Activated T-helper 2 cell treated with anti-CD3 and anti-CD28 coated beads, Interferon-gamma antibody, Interleukin-2, Interleukin-4, amounts not matched to agents 10 μg/mL and 5 μg/mL and 100 μg/mL, durations not matched to agents 14 hours and 24 hours and 36 hours (primary cell): ENCODE data around the gene NPTX2. TPM values are rescaled to one million over a fixed set of nuclear protein-coding genes. Genes with fewer than 3 reads are reported as not detected.

Source experiments
- DNase-seq: peaks from one replicate; pipeline ENCODE4 v3.0.0; 2021; ENCODE audit warnings: low spot score
- H3K27ac Mint-ChIP-seq: one replicate; pipeline ENCODE4 v1.8.0; 2021; ENCODE audit warnings: mixed read lengths
- H3K27me3 Mint-ChIP-seq: one replicate; pipeline ENCODE4 v1.8.0; 2021; ENCODE audit warnings: low read depth, mixed read lengths
- H3K36me3 Mint-ChIP-seq: one replicate; pipeline ENCODE4 v1.8.0; 2021; ENCODE audit warnings: low read depth, mixed read lengths
- H3K4me1 Mint-ChIP-seq: one replicate; pipeline ENCODE4 v1.8.0; 2021; ENCODE audit warnings: low read depth, mixed read lengths
- H3K4me3 Mint-ChIP-seq: one replicate; pipeline ENCODE4 v1.8.0; 2021; ENCODE audit warnings: low read depth, mild to moderate bottlenecking, moderate library complexity, mixed read lengths
- H3K9me3 Mint-ChIP-seq: one replicate; pipeline ENCODE4 v1.8.0; 2021; ENCODE audit warnings: mixed read lengths
- intact Hi-C: fragments of 100-400 bp; cut with micrococcal nuclease; formaldehyde crosslinking; loops from one replicate; pipeline ENCODE4 v1.15.1; 2023
- total RNA-seq: library from RNA; stranded (reverse); gene quantifications from 2 replicates; pipeline ENCODE4 v1.2.3, GENCODE V29; 2022

The NPTX2 gene
- total RNA-seq, 1 donor from 2014 or later, result 0.32 TPM

GRCh38 chr7:98669329-98670000 is 52.4 kb downstream of the NPTX2 start:
- intact Hi-C loops, result no loop called here
- Mint-ChIP-seq H3K36me3 (no peaks in the 10 kb centered on the region), H3K27ac (no peak overlapping the region), H3K4me1 (no peaks in the 10 kb centered on the region), H3K9me3 (peaks cover 9% of the 10 kb centered on the region), H3K27me3 (no peaks in the 10 kb centered on the region), H3K4me3 (no peak overlapping the region)
- no peak for DNase-seq

DNA sequence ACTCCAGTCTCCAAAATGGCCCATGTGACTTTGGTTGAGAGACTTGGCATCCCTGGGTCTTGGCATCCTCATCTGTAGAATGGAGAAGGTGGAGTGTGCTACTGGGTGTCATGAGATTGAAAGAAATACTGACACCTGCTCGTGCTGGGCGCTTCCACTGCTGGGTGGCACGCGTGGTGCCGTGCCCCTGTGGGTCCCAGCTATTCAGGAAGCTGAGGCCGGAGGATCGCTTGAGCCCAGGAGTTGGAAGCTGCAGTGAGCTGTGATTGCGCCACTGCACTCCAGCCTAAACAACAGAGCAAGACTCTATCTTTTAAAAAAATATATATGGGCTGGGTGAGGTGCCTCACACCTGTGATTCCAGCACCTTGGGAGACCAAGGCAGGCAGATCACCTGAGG is 53.1 kb downstream of the NPTX2 start:
- no peak for DNase-seq
- no peaks in the 10 kb centered on the region for H3K27me3 Mint-ChIP-seq
- H3K4me1 Mint-ChIP-seq, result no peaks in the 10 kb centered on the region
- no peaks in the 10 kb centered on the region for H3K36me3 Mint-ChIP-seq
- H3K4me3 Mint-ChIP-seq, result no peak overlapping the region
- peaks cover 9% of the 10 kb centered on the region for H3K9me3 Mint-ChIP-seq
- no peak overlapping the region for H3K27ac Mint-ChIP-seq
- intact Hi-C loops, result no loop called here

DNA sequence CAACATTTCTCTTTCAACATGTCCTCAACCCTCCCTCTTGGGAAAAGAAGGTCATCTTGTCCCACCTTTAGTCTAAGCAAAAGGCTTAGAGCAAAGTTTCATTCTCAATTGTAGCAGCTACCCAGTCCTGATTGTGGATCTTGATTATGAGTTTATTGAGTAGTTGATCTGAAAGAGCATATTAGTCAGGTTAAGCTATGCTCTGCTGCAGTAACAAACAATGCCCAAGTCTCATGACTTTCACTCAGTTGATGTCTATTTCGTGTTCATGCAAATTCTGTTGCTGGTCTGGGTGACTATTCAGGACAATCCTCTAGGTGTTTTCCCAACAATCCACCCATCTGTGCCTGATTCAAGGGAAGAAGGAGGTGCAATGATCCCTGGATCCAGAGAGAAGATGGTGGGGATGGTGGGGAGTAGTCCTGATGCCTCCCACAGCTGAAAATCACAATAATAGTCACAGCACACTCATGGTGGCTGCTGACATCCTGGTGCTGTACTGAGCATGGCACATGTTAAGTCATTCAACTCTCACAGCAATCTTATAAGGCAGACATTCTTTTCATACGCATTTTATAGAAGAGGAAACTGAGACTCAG is 54.7 kb downstream of the NPTX2 start:
- H3K9me3 Mint-ChIP-seq, result peaks cover 9% of the 10 kb centered on the region
- no peak overlapping the region for H3K4me3 Mint-ChIP-seq
- intact Hi-C loops, result no loop called here
- no peak for DNase-seq
- no peak overlapping the region for H3K27ac Mint-ChIP-seq
- H3K36me3 Mint-ChIP-seq, result no peaks in the 10 kb centered on the region
- H3K27me3 Mint-ChIP-seq, result no peaks in the 10 kb centered on the region
- no peaks in the 10 kb centered on the region for H3K4me1 Mint-ChIP-seq

GRCh38 chr7:98674461-98674860 is 57.4 kb downstream of the NPTX2 start:
- no peak overlapping the region for H3K4me3 Mint-ChIP-seq
- no peaks in the 10 kb centered on the region for H3K36me3 Mint-ChIP-seq
- H3K27me3 Mint-ChIP-seq, result no peaks in the 10 kb centered on the region
- H3K27ac Mint-ChIP-seq, result no peak overlapping the region
- peaks cover 9% of the 10 kb centered on the region for H3K9me3 Mint-ChIP-seq
- no peaks in the 10 kb centered on the region for H3K4me1 Mint-ChIP-seq
- intact Hi-C loops, result no loop called here
- DNase-seq, result no peak

DNA sequence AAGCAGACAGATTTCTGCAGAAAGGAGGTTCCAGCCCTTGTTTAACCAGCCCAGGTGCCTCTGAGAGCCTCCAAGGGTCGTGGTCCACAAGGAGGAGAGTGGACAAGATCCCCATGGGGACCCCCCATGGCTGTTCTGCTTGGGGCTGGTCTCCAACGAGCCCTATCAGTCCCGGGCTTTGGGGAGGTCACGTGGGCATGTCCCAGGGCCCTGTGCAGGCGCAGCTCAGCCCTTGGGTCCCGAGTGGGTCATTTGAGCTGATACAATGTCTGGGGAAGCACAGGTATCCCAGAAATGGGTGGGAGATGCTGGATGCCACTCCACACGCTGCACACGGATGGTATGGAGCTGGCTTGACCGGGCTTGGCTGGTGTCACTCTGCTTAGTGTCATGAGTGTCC is 57.8 kb downstream of the NPTX2 start:
- Mint-ChIP-seq H3K9me3 (peaks cover 9% of the 10 kb centered on the region), H3K4me1 (no peaks in the 10 kb centered on the region), H3K27ac (no peak overlapping the region), H3K4me3 (no peak overlapping the region), H3K27me3 (no peaks in the 10 kb centered on the region), H3K36me3 (no peaks in the 10 kb centered on the region)
- intact Hi-C loops, result no loop called here
- no peak for DNase-seq

- no peaks in the 10 kb centered on the region for H3K4me1 Mint-ChIP-seq
- no peaks in the 10 kb centered on the region for H3K36me3 Mint-ChIP-seq
- H3K9me3 Mint-ChIP-seq, result no peaks in the 10 kb centered on the region
- no peak for DNase-seq
- peaks cover 1% of the 10 kb centered on the region for H3K27me3 Mint-ChIP-seq
- intact Hi-C loops, result no loop called here
- no peak overlapping the region for H3K27ac Mint-ChIP-seq
- H3K4me3 Mint-ChIP-seq, result no peak overlapping the region
Observed at GRCh38 chr7:98678215-98678614, 61.1 kb downstream of the NPTX2 start.

Other genes starting within 250 kb of the NPTX2 start
- 1.9 TPM in 2 replicates for gene BAIAP2L1, start 216.2 kb upstream of the NPTX2 start, total RNA-seq